Fibroblast of pulmonary artery (primary cell): Measurements from ENCODE around the gene SCN4B.

Source experiments
- DNase-seq: peaks from one replicate; pipeline ENCODE4 v3.0.0-alpha.2; 2010; ENCODE audit warnings: low read depth
- H3K4me3 ChIP-seq: replicated peaks from 2 replicates; pipeline ENCODE4 v1.5.1; 2011; ENCODE audit warnings: low read depth, mild to moderate bottlenecking, control low read depth, low read length, moderate library complexity
- CTCF ChIP-seq: IDR thresholded peaks from 2 replicates; pipeline ENCODE4 v1.5.1; 2011; ENCODE audit warnings: mild to moderate bottlenecking, control low read depth, low read length, inconsistent platforms; ENCODE audit errors: missing control alignments

SCN4B gene

DNA sequence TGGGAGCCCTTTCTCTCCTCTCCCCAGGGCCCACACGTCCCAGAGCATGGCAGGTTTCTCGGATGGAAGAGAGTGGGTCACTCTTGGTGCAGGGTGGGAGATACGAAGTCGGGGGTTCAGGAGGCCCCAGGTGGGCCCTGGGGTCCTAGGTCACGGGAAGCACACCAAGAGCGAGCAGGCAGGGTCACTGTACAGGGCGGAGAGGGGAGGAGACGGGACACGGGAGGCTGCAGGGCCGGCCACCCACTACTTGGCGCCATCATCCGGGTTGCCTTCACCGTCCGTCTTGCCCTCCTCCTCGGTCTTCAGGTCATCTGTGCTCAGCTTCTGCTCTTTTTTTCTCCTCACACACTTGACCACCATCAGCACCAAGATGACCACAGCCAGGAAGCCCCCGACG lies 14.0 kb upstream of the SCN4B start:
- TF ChIP-seq CTCF: no peak
- DNase-seq: no peak
- no peak overlapping the region for H3K4me3 ChIP-seq

DNA sequence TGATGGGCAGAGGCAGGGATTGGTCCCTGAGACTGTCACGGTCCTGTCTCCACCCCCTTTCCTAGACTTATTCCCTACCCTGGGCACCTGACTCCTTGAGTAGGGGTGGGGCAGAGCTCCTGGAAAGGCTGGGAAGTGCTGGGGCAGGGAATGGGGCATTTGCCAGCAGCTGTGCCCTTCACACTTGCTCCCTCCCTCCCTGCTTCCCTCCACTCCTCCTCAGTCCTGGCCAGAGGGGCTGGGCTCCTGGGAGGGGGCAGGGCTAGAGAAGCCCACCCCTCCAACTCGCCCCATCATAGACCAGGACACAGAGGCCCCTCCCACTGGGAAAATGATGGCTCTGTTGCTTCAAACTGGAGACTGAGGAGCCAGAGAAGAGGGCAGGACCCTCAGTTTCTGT lies 12.3 kb upstream of the SCN4B start:
- DNase-seq: no peak
- no peak for TF ChIP-seq CTCF
- H3K4me3 ChIP-seq: no peak overlapping the region

DNA sequence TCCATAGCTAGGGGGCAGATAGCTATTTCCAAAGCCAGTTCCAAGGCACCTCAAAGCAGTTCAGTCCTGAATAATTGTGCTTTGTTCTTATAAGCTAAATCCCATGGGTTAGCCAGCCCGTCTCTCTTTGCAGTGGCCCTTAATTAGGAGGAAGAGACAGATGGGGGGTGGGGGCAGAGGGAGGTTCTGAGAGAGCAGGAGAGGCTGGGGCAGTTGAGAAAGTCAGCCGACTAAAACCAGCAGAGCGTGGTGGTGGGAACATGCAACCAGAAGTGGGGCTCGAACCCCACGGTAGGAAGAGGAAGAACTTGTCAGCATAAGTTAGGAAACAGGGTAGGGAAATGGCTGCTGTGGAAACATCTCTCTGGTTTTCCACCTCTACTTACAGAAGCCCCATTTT lies 10.9 kb upstream of the SCN4B start:
- TF ChIP-seq CTCF: no peak
- no peak for DNase-seq
- no peak overlapping the region for H3K4me3 ChIP-seq

GRCh38 chr11:118162846-118163245 lies 10.2 kb upstream of the SCN4B start:
- no peak for DNase-seq
- no peak for TF ChIP-seq CTCF

GRCh38 chr11:118161786-118162185 lies 9.2 kb upstream of the SCN4B start:
- DNase-seq: no peak
- no peak for TF ChIP-seq CTCF
- no peak overlapping the region for H3K4me3 ChIP-seq

More at GRCh38 chr11:118162846-118163245, 10.2 kb upstream of the SCN4B start:
- H3K4me3 ChIP-seq: no peak overlapping the region

GRCh38 chr11:118157186-118157895 lies 4.7 kb upstream of the SCN4B start:
- no peak for TF ChIP-seq CTCF
- H3K4me3 ChIP-seq: no peak overlapping the region
- DNase-seq: no peak
